8988T (cell line): Measurements from ENCODE around the gene NRP2.

Source experiments
- DNase-seq: peaks from one replicate; pipeline ENCODE4 v3.0.0; 2011

The NRP2 gene

GRCh38 chr2:205733648-205734047, 51.3 kb downstream of the NRP2 start:
- no peak for DNase-seq

DNA sequence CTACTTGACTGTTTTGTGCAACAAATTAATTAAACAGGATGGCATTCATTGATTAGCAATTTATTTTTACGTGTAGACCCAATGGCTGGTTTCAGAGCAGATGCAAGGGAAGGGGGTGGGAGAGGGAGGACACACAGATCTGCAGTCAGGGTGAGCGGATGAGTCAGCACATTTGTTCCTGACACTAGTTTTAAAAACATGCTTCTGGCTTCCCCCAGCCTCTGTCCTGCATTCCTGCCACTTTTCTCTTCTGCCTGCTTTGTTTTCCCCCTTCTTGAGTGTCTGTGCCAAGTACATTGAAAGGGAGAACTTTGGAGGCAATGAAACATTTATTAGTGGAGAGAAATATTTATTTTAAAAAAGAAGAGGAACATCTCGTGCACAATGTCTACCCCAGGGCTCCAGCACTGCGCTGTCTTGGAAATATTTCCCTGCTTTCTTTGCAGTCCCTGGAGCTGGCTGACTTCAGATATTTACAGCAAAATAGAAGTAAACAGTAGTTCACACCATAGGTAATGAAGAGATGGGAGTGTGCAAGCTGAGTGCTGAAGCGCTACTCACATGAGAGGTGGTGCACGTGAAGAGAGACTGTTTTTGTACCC, 52.2 kb downstream of the NRP2 start:
- DNase-seq = no peak

- no peak for DNase-seq
These were observed 56.0 kb downstream of the NRP2 start for GRCh38 chr2:205738117-205738968.

DNA sequence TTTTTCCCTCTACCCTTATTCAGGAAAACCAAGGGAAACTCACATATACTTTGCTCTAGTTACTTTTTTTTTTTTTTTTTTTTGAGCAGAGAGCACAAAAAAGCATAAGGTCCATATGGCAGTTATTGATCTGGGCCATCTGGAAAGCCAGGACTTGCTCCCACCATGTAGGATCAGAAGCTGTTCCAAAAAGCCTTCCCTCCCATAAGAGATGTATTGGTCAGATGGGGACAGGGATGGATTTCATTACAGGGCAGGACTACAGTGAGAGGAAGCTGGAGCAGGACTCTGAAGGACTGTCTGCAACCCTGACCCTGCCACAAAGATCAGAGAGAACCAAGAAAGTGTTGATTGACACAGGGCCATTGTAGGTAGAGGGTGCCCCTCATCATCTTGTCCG, 57.3 kb downstream of the NRP2 start:
- DNase-seq = no peak

- DNase-seq = no peak
These were observed 58.1 kb downstream of the NRP2 start for GRCh38 chr2:205740381-205740780.

GRCh38 chr2:205741256-205741978, 59.1 kb downstream of the NRP2 start:
- no peak for DNase-seq

DNA sequence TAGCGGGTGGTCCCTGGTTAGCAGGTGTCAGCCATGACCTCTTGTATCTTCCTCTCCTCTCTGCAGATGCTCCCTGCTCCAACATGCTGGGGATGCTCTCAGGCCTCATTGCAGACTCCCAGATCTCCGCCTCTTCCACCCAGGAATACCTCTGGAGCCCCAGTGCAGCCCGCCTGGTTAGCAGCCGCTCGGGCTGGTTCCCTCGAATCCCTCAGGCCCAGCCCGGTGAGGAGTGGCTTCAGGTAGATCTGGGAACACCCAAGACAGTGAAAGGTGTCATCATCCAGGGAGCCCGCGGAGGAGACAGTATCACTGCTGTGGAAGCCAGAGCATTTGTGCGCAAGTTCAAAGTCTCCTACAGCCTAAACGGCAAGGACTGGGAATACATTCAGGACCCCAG, 60.8 kb downstream of the NRP2 start:
- no peak for DNase-seq

GRCh38 chr2:205744074-205744591, 61.8 kb downstream of the NRP2 start:
- DNase-seq = no peak

GRCh38 chr2:205745661-205746419, 63.5 kb downstream of the NRP2 start:
- no peak for DNase-seq

DNA sequence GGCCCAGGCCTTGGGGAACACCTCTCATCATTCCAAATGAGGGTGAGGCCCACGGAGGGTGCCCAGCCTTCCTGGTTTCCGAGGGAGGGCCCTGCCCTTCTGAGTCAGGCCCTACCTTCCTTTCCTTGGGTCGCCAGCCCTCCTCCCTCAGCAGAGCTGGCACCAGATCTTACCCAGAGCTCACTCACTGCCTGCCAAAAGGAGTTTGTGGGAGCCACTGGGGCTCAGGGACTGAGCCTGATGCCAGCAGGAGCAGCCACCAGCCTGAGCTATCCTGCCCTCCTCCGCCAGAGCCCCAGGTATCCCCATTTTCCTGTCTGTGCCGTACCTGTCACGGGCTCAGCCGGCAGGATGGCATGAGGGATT, 64.1 kb downstream of the NRP2 start:
- DNase-seq = no peak

GRCh38 chr2:205747829-205748386, 65.6 kb downstream of the NRP2 start:
- no peak for DNase-seq

- no peak for DNase-seq
These were observed 66.3 kb downstream of the NRP2 start for GRCh38 chr2:205748639-205749038.

GRCh38 chr2:205749078-205749477, 66.8 kb downstream of the NRP2 start:
- no peak for DNase-seq

DNA sequence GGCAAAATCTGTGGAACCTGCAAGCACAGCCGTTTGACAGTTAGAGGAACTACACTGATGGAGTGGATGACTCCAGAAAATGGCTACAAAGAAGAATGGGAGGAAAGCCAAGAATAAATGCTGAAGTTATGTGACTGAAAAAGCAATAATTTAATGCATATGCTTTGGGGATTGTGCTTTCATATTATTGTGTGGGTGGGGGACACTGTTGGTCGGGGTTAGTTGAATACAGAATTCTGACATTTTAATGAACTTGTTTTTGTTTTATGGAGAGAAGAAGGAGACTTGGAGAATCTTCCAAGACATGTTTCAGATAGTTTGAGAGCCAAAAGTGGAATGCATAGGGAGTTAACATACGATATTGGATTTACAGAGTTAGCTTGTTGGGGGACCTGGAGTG, 68.5 kb downstream of the NRP2 start:
- DNase-seq = no peak

- DNase-seq = no peak
These were observed 69.3 kb downstream of the NRP2 start for GRCh38 chr2:205751569-205752031.

- DNase-seq = no peak
These were observed 70.1 kb downstream of the NRP2 start for GRCh38 chr2:205752296-205752820.

- DNase-seq = no peak
These were observed 70.6 kb downstream of the NRP2 start for GRCh38 chr2:205752924-205753323.

DNA sequence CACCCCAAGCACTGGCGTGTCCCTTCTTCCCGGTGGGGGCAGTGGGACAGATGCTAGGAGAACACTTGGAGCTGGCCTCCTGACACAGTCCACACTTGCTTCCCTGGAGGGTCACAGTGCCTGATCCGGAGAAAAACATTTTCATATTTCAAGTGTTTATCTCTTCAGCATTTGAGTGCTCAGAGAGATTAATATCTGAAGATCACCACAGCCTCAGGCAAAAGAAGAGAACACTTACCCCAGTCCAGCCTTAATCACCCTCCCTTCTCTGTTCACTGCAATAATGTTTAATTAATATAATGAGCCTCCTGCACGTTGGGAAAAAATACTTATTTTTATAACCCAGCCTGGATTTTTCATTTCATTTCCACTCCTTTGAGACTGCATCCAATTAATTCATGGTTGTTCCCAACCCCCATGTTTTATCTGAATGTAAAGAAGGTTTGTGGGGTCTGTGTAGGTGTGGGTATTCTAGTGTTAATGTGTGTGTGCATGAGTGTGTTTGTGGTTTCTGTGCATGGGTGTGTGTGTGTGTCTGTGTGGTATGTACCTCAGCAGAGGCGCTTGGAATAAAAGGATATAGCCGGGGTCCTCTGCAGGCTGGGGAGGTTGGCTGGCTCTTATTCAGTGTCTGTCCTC, 72.1 kb downstream of the NRP2 start:
- no peak for DNase-seq

GRCh38 chr2:205754924-205755321, 72.6 kb downstream of the NRP2 start:
- DNase-seq = no peak

GRCh38 chr2:205755923-205756322, 73.6 kb downstream of the NRP2 start:
- DNase-seq = no peak

GRCh38 chr2:205757271-205757670, 75.0 kb downstream of the NRP2 start:
- DNase-seq = no peak

DNA sequence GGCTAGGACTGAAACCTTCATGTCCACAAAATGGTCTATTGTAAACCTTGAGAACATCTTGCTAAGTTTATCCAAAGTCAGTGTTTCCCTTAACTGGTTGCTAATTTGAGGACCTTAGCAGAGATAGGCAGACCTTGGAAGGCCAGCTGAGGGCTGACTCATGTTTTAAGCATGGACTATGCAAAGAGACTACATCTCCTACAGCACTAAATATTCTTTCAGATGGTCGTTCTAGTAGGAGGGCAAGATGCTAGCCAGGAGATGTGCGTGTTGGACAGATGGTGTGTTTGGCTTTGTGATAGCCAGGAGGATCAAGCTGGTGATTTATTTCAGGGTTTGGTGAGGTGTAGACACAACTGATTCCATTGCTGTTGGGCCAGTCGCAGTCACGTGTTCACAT, 75.8 kb downstream of the NRP2 start:
- no peak for DNase-seq
